ENCODE results near the gene KCNK15. TPM values are rescaled to one million over a fixed set of nuclear protein-coding genes. Genes with fewer than 3 reads are reported as not detected.
A peak's percentile ranks its signal among the peaks of the same experiment; 100 is the strongest.

KCNK15 gene
- polyA plus RNA-seq, 3 donors = 0.03 TPM; not detected in 2

DNA sequence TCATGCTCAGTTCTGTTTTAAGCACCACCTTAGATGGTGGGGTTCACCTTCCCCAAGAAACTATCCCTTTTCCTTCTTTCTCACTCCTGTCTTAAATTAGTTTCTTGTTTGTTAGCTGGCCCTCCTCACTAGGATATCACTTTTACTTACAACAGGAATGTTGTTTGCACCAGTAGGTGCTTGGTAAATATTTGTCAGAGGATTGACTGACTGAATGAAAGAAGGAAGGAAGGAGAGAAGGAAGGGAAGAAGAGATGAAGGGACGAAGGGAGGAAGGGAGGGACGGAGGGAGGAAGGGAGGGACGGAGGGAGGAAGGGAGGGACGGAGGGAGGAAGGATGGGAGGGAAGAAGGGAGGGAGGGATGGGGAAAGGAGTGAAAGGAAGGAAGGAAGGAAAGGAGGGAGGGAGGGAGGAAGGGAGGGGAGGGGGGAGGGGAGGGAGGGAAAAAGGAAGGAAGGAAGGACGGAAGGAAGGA is 505 bp upstream of the KCNK15 start:
- H3K36me3 Mint-ChIP-seq = peaks cover 4 to 8% of the 10 kb centered on the region in 2 donors
- intact Hi-C loops (cut with micrococcal nuclease) = loop anchor here (5.0 kb wide), 1 partner anchor 122 kb away; no protein-coding TSS in a partner anchor
- peaks cover 37 to 61% (median 39%) of the 10 kb centered on the region in 3 donors for H3K27me3 Mint-ChIP-seq (ENCODE audit: low read depth in 3 of 3)

DNA sequence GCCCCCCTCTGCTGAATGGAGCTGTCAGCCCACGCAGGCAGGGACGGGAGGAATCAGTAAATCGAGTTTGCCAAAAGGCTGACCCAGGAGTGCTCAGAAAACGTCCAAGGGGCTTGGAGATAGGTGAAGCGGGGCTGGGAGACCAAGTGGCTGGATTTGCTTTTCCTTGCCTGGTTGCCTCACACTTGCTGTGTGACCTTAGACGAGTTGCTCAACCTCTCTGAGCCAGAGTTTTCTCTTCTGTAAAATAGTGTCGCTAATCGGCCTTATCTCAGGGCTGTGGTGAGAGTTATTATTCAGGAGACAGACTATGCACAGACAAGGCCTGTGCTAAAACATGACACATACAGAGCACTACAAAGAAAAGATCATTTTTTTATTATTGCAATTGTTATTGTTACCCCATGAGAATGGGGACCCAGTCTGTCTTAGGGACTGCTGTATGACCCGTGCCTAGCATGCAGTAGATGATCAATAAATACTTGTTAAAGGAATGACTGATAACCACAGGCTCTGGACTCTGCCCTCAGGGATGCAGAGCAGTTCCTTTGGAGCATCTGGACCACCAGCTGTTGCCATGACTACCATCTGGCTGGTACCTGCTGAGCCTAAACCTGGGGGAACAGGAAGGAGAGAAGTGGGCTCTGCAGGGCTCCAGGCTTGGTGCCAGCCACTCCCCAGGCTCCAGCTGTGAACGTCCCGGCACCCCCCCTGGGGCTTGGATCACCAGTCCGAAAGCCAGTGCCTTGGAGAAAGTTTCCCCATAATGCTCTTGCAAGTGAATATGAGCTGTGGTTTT is 901 bp downstream of the KCNK15 start:
- TF ChIP-seq, protein P1, sequence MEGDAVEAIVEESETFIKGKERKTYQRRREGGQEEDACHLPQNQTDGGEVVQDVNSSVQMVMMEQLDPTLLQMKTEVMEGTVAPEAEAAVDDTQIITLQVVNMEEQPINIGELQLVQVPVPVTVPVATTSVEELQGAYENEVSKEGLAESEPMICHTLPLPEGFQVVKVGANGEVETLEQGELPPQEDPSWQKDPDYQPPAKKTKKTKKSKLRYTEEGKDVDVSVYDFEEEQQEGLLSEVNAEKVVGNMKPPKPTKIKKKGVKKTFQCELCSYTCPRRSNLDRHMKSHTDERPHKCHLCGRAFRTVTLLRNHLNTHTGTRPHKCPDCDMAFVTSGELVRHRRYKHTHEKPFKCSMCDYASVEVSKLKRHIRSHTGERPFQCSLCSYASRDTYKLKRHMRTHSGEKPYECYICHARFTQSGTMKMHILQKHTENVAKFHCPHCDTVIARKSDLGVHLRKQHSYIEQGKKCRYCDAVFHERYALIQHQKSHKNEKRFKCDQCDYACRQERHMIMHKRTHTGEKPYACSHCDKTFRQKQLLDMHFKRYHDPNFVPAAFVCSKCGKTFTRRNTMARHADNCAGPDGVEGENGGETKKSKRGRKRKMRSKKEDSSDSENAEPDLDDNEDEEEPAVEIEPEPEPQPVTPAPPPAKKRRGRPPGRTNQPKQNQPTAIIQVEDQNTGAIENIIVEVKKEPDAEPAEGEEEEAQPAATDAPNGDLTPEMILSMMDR (IDR thresholded peaks at IDR 0.05) = no peak
- Mint-ChIP-seq H3K4me3 (peak overlapping the region; percentile 63 to 86), H3K27ac (no peak overlapping the region), H3K9me3 (peaks cover 0 to 13% (median 4%) of the 10 kb centered on the region in 7 donors), H3K27me3 (ENCODE audit: low read depth in 3 of 3) (peaks cover 37 to 71% (median 39%) of the 10 kb centered on the region in 3 donors), H3K4me1 (peaks cover 13% of the 10 kb centered on the region), H3K36me3 (peaks cover 4 to 8% of the 10 kb centered on the region in 2 donors)
- intact Hi-C loops (cut with micrococcal nuclease) = loop anchor here (5.0 kb wide), 1 partner anchor 121 kb away; no protein-coding TSS in a partner anchor
- H2AFZ ChIP-seq (ENCODE audit: insufficient read depth, low read depth, low read length, poor library complexity, severe bottlenecking) = peak overlapping the region; percentile 72
- no peaks in the 10 kb centered on the region for H4K20me1 ChIP-seq (ENCODE audit: insufficient read depth, low read length)
- peak overlapping the region; percentile 24 for H3K9ac ChIP-seq (ENCODE audit: insufficient read depth, low read length, poor library complexity, severe bottlenecking)
- peaks cover 15 to 42% of the 10 kb centered on the region in 2 donors for H3K27me3 ChIP-seq (ENCODE audit: control insufficient read depth in 2 of 2, insufficient read depth in 2 of 2, low read length in 2 of 2)
- no peak for DNase-seq
- H3K79me2 ChIP-seq (ENCODE audit: insufficient read depth, low read length) = no peaks in the 10 kb centered on the region
- no peak overlapping the region for H3K27ac ChIP-seq (ENCODE audit: low read depth in 1 of 2, low read length in 2 of 2)
- peak overlapping the region in 1 of 3 experiments; percentile 62 for H3K4me3 ChIP-seq (replicated peaks in 1 of 3; ENCODE audit: low read depth in 2 of 3, low read length in 3 of 3)
- H3K4me2 ChIP-seq (replicated peaks; ENCODE audit: extremely low read depth, low read length, poor library complexity, severe bottlenecking) = peak overlapping the region; percentile 73
- H3K36me3 ChIP-seq (replicated peaks in 1 of 2; ENCODE audit: control insufficient read depth in 1 of 2, insufficient read depth in 2 of 2, low read length in 2 of 2) = no peaks in the 10 kb centered on the region
- H3K4me1 ChIP-seq (ENCODE audit: control insufficient read depth in 1 of 2, insufficient read depth in 2 of 2, low read length in 2 of 2) = peaks cover 6 to 11% of the 10 kb centered on the region in 2 donors
- 32% methylated on average over 6 of the region's 12 CpGs for WGBS (ENCODE audit: insufficient coverage)
- peaks cover 0 to 9% of the 10 kb centered on the region in 2 donors for H3K9me3 ChIP-seq (replicated peaks in 1 of 2; ENCODE audit: control insufficient read depth in 1 of 2, insufficient read depth in 1 of 2, low read length in 2 of 2)

More for the DNA sequence above, 505 bp upstream of the KCNK15 start:
- peaks cover 13% of the 10 kb centered on the region for H3K4me1 Mint-ChIP-seq
- H3K27ac Mint-ChIP-seq = no peak overlapping the region
- Histone ChIP-seq H3K4me1 (ENCODE audit: control insufficient read depth in 1 of 2, insufficient read depth in 2 of 2, low read length in 2 of 2) (peaks cover 6 to 11% of the 10 kb centered on the region in 2 donors), H3K79me2 (ENCODE audit: insufficient read depth, low read length) (no peaks in the 10 kb centered on the region), H3K9ac (ENCODE audit: insufficient read depth, low read length, poor library complexity, severe bottlenecking) (no peak overlapping the region), H3K9me3 (replicated peaks in 1 of 2; ENCODE audit: control insufficient read depth in 1 of 2, insufficient read depth in 1 of 2, low read length in 2 of 2) (peaks cover 0 to 9% of the 10 kb centered on the region in 2 donors), H3K27me3 (ENCODE audit: control insufficient read depth in 2 of 2, insufficient read depth in 2 of 2, low read length in 2 of 2) (peaks cover 15 to 43% of the 10 kb centered on the region in 2 donors), H3K4me2 (replicated peaks; ENCODE audit: extremely low read depth, low read length, poor library complexity, severe bottlenecking) (peak overlapping the region; percentile 73), H3K27ac (ENCODE audit: low read depth in 1 of 2, low read length in 2 of 2) (no peak overlapping the region), H2AFZ (ENCODE audit: insufficient read depth, low read depth, low read length, poor library complexity, severe bottlenecking) (no peak overlapping the region), H4K20me1 (ENCODE audit: insufficient read depth, low read length) (no peaks in the 10 kb centered on the region), H3K4me3 (replicated peaks in 1 of 3; ENCODE audit: low read depth in 2 of 3, low read length in 3 of 3) (peak overlapping the region in 1 of 3 experiments; percentile 62), H3K36me3 (replicated peaks in 1 of 2; ENCODE audit: control insufficient read depth in 1 of 2, insufficient read depth in 2 of 2, low read length in 2 of 2) (no peaks in the 10 kb centered on the region)
- peak overlapping the region; percentile 50 to 84 for H3K4me3 Mint-ChIP-seq
- peaks cover 0 to 13% (median 4%) of the 10 kb centered on the region in 7 donors for H3K9me3 Mint-ChIP-seq
- 0% methylated on average over 1 of the region's 5 CpGs for WGBS (ENCODE audit: insufficient coverage)
- TF ChIP-seq, protein P1 (IDR thresholded peaks at IDR 0.05) = no peak
- no peak for DNase-seq
